PC-3 (cell line): ENCODE measurements around the gene SEMA6B. TPM values are rescaled to one million over a fixed set of nuclear protein-coding genes. Genes with fewer than 3 reads are reported as not detected.

Experiments used
- ATAC-seq: fragments of 200-7000 bp; cut with Tn5 transposase; 2 replicates; pipeline ENCODE4 v1.9.1; 2020; ENCODE audit warnings: mild to moderate bottlenecking, moderate library complexity
- BruUV-seq: library from RNA; stranded (reverse); fragments of 400-500 nt; replicated peaks from 2 replicates; lab custom pipeline; 2021; lab: Mats Ljungman, UMichigan
- CTCF ChIA-PET: fragments of 300-600 bp; sonication (Branson Sonifier 250); formaldehyde crosslinking; loops from one replicate; lab custom pipeline; 2022; ENCODE audit warnings: antibody characterized with exemption; lab: Charles Lee
- POLR2A ChIA-PET: fragments of 300-600 bp; sonication (Branson Sonifier 250); formaldehyde crosslinking; loops from one replicate; lab custom pipeline; 2022; ENCODE audit warnings: antibody characterized with exemption; ENCODE audit not compliant: unreplicated experiment; lab: Charles Lee
- DNase-seq: peaks from one replicate; pipeline ENCODE4 v3.0.0-alpha.2; 2015
- H2AFZ ChIP-seq: fragments of 300-600 bp; sonication (generic); 2 replicates; pipeline ENCODE4 v1.6.0; 2016; ENCODE audit warnings: antibody characterized with exemption, low read length
- H3F3A ChIP-seq: fragments of 300-600 bp; sonication (generic); one replicate; pipeline ENCODE4 v1.6.0; 2017; ENCODE audit warnings: antibody characterized with exemption, low read length, control low read depth, mild to moderate bottlenecking; ENCODE audit not compliant: unreplicated experiment
- H3K27ac ChIP-seq: fragments of 300-600 bp; sonication (generic); 2 replicates; pipeline ENCODE4 v1.5.1; 2016; ENCODE audit warnings: mild to moderate bottlenecking, low read length
- H3K27me3 ChIP-seq: fragments of 300-600 bp; sonication (generic); 2 replicates; pipeline ENCODE4 v1.6.1; 2016; ENCODE audit warnings: low read length, mixed read lengths
- H3K36me3 ChIP-seq: fragments of 300-600 bp; sonication (generic); 2 replicates; pipeline ENCODE4 v1.6.1; 2016; ENCODE audit warnings: low read depth, mixed run types, low read length, mixed read lengths
- H3K4me1 ChIP-seq: fragments of 300-600 bp; sonication (generic); 2 replicates; pipeline ENCODE4 v1.5.1; 2016; ENCODE audit warnings: low read length; ENCODE audit not compliant: insufficient read depth
- H3K4me2 ChIP-seq: fragments of 300-600 bp; sonication (generic); 2 replicates; pipeline ENCODE4 v1.6.0; 2016; ENCODE audit warnings: low read length
- H3K4me3 ChIP-seq: fragments of 300-600 bp; sonication (generic); 2 replicates; pipeline ENCODE4 v1.5.1; 2016; ENCODE audit warnings: mild to moderate bottlenecking, low read length, mixed read lengths
- H3K79me2 ChIP-seq: fragments of 300-600 bp; sonication (generic); 2 replicates; pipeline ENCODE4 v1.6.1; 2017; ENCODE audit warnings: low read length, mixed read lengths
- H3K9ac ChIP-seq: fragments of 300-600 bp; sonication (generic); 2 replicates; pipeline ENCODE4 v1.6.0; 2016; ENCODE audit warnings: mild to moderate bottlenecking, low read length
- H3K9me2 ChIP-seq: fragments of 300-600 bp; sonication (generic); replicated peaks from 2 replicates; pipeline ENCODE4 v1.6.1; 2016; ENCODE audit warnings: mixed run types, low read length, mixed read lengths
- H3K9me3 ChIP-seq: fragments of 300-600 bp; sonication (generic); 2 replicates; pipeline ENCODE4 v1.6.1; 2016; ENCODE audit warnings: low read length, mixed read lengths
- H4K20me1 ChIP-seq: fragments of 300-600 bp; sonication (generic); 2 replicates; pipeline ENCODE4 v1.6.1; 2016; ENCODE audit warnings: low read length, mixed read lengths
- EZH2 ChIP-seq: fragments of 300-600 bp; sonication (generic); IDR thresholded peaks from one replicate; pipeline ENCODE4 v1.6.1; 2017; ENCODE audit warnings: antibody characterized with exemption, mild to moderate bottlenecking, low read length; ENCODE audit not compliant: unreplicated experiment
- EZH2phosphoT487 ChIP-seq: fragments of 300-600 bp; sonication (generic); IDR thresholded peaks from 2 replicates; pipeline ENCODE4 v1.6.1; 2018; ENCODE audit warnings: mild to moderate bottlenecking, antibody characterized with exemption, low read length, borderline replicate concordance
- intact Hi-C: fragments of 100-400 bp; cut with micrococcal nuclease; formaldehyde crosslinking; loops from 2 replicates; pipeline ENCODE4 v1.9.0; 2023
- total RNA-seq: library from RNA; depleted of rRNA; stranded (reverse); fragments of >200 nt; gene quantifications from 2 replicates; pipeline ENCODE4 v1.2.3, GENCODE V29; 2014
- TF ChIP-seq, protein P1 (sequence below): fragments of 300-600 bp; sonication (generic); conservative IDR thresholded peaks from 2 replicates; pipeline ENCODE4 v1.5.1; 2017; ENCODE audit warnings: antibody characterized with exemption, low read depth, mild to moderate bottlenecking, low read length

Gene SEMA6B
- total RNA-seq, 1 experiment from 2014 or later, result 9.0 TPM

DNA sequence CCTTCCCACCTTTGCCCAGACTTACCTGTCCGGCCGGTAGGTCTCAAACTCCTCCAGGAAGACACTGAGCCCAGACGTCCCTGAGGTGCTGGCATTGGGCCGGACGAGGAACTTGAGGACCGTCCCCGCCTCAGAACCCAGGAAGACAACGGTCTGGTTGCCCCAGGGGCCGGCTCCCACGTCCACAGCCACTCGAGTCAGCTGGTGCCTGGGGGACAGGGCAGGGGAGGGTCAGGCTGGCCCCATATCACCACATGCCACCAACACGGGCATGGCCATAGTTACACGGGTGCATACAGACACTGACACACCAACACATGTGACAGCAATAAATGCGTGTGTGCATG lies 11.3 kb downstream of the SEMA6B start:
- Histone ChIP-seq H3K36me3 (no peaks in the 10 kb centered on the region), H4K20me1 (no peaks in the 10 kb centered on the region), H3K9me2 (no peaks in the 10 kb centered on the region), H2AFZ (no peak overlapping the region), H3K4me1 (no peaks in the 10 kb centered on the region), H3K4me2 (no peak overlapping the region), H3K79me2 (no peaks in the 10 kb centered on the region), H3K4me3 (no peak overlapping the region), H3K27me3 (peaks cover 10% of the 10 kb centered on the region; the same call in 1 of the 2 replicates), H3K9ac (no peak overlapping the region), H3F3A (no peaks in the 10 kb centered on the region), H3K27ac (no peak overlapping the region), H3K9me3 (no peaks in the 10 kb centered on the region)
- ChIA-PET CTCF (no interaction called here), POLR2A (no interaction called here)
- no peak for DNase-seq
- intact Hi-C loops, result no loop called here
- ATAC-seq, result peak; percentile 19; the same call in 1 of the 2 replicates
- TF ChIP-seq, protein P1, sequence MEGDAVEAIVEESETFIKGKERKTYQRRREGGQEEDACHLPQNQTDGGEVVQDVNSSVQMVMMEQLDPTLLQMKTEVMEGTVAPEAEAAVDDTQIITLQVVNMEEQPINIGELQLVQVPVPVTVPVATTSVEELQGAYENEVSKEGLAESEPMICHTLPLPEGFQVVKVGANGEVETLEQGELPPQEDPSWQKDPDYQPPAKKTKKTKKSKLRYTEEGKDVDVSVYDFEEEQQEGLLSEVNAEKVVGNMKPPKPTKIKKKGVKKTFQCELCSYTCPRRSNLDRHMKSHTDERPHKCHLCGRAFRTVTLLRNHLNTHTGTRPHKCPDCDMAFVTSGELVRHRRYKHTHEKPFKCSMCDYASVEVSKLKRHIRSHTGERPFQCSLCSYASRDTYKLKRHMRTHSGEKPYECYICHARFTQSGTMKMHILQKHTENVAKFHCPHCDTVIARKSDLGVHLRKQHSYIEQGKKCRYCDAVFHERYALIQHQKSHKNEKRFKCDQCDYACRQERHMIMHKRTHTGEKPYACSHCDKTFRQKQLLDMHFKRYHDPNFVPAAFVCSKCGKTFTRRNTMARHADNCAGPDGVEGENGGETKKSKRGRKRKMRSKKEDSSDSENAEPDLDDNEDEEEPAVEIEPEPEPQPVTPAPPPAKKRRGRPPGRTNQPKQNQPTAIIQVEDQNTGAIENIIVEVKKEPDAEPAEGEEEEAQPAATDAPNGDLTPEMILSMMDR, result no peak
- TF ChIP-seq EZH2phosphoT487, result no peak
- no peak for TF ChIP-seq EZH2
- no TSS peak for BruUV-seq

DNA sequence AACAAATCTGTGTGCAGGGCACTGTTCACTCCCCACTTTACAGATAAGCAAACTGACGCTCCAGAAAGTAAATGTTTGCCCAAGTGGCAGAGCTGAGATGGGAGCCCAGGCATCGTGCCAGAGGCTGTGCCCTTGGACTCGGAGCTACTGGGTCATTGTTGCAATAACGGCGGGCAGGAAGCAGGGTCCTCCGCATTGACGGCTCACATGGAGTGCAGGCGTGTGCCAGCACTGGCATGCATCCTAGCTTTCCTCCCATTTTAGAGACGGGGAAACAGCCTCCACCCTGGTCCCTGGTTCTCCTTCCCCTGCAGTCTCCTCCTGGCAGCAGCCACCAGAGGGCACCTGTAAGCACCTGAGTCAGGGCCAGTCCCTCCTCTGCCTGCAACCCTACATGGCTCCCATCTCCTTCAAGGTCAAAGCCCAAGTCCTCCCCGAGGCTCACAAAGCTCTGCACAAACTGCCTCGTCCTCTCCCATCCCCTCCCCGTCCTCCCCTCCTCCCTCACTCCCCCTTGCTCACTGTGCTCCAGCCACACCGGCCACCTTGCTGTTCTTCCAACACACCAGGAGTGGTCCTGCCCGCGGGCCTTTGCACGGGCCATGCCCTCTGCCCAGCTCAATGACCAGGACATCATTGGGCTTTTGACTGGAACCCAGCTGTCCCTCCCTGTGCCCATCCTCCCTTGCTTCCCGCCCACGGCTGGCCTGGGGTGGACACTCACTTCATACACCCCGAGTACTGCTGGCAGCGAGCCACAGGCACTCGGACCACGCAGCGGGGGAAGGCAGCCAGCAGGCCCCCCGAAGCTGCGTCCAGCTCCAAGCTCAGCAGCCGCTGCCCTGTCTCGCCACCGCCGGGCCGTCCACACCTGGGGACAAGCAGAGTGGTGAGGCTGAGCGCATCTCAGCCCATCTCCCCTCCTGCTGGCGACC lies 11.9 kb downstream of the SEMA6B start:
- ATAC-seq, result peak; percentile 73
- intact Hi-C loops, result no loop called here
- peak; percentile 51 for DNase-seq

More for the DNA sequence above, 11.9 kb downstream of the SEMA6B start:
- ChIA-PET POLR2A (interaction anchor here (0.7 kb wide), 1 partner anchor 13 kb away, joined by 5 read pairs; no protein-coding TSS in a partner anchor), CTCF (interaction anchor here (0.6 to 1.0 kb wide), 2 partner anchors 22 to 143 kb away, joined by 3 to 4 read pairs; no protein-coding TSS in a partner anchor)
- no peaks in the 10 kb centered on the region for H3K36me3 ChIP-seq
- H3K9me2 ChIP-seq, result no peaks in the 10 kb centered on the region
- no peak overlapping the region for H3K4me3 ChIP-seq
- no peaks in the 10 kb centered on the region for H3F3A ChIP-seq
- no peak overlapping the region for H2AFZ ChIP-seq
- TF ChIP-seq EZH2 (no peak), EZH2phosphoT487 (no peak)
- TF ChIP-seq, protein P1, result peak; percentile 71
- H3K4me1 ChIP-seq, result no peaks in the 10 kb centered on the region
- H3K27me3 ChIP-seq, result peaks cover 10% of the 10 kb centered on the region; the same call in 1 of the 2 replicates
- no peaks in the 10 kb centered on the region for H3K9me3 ChIP-seq
- H3K9ac ChIP-seq, result no peak overlapping the region
- no peaks in the 10 kb centered on the region for H4K20me1 ChIP-seq
- no peak overlapping the region for H3K4me2 ChIP-seq
- BruUV-seq, result no TSS peak
- H3K27ac ChIP-seq, result no peak overlapping the region
- H3K79me2 ChIP-seq, result no peaks in the 10 kb centered on the region
